Lung (tissue), 12 donors: ENCODE measurements around the gene VPS13C. TPM values are rescaled to one million over a fixed set of nuclear protein-coding genes. Genes with fewer than 3 reads are reported as not detected.

Source experiments
- ATAC-seq: fragments of 200-7000 bp; cut with Tn5 transposase; one replicate; pipeline ENCODE4 v1.9.1; 2020; ENCODE audit warnings: moderate number of reproducible peaks; ENCODE audit not compliant: insufficient read depth, low FRiP score
- DNase-seq, 3 donors: peaks; one replicate each; pipeline ENCODE4 v3.0.0-alpha.2; 2013 to 2017
- H3K27ac ChIP-seq, 2 donors: one replicate each; pipeline ENCODE4 v1.5.1; 2013; ENCODE audit warnings: mild to moderate bottlenecking in 2 of 2, moderate library complexity in 2 of 2, control low read depth in 1 of 2, inconsistent platforms in 1 of 2, low read depth in 1 of 2, low read length in 1 of 2
- H3K27me3 ChIP-seq, 3 donors: one replicate each; pipeline ENCODE4 v1.5.1; 2013; ENCODE audit warnings: low read length in 2 of 3; ENCODE audit not compliant: control insufficient read depth in 3 of 3, insufficient read depth in 3 of 3
- H3K36me3 ChIP-seq, 4 donors: one replicate each; pipeline ENCODE4 v1.5.1; 2013; ENCODE audit warnings: low read length in 4 of 4, mild to moderate bottlenecking in 1 of 4, moderate library complexity in 1 of 4; ENCODE audit not compliant: control insufficient read depth in 4 of 4, insufficient read depth in 4 of 4
- H3K4me1 ChIP-seq, 5 donors: one replicate each; pipeline ENCODE4 v1.5.1; 2013; ENCODE audit warnings: low read length in 5 of 5, mild to moderate bottlenecking in 2 of 5, moderate library complexity in 1 of 5; ENCODE audit not compliant: control insufficient read depth in 5 of 5, insufficient read depth in 5 of 5
- H3K4me3 ChIP-seq: one replicate; pipeline ENCODE4 v1.5.1; 2013; ENCODE audit warnings: mild to moderate bottlenecking, control low read depth, moderate library complexity
- H3K9ac ChIP-seq, 2 donors: one replicate each; pipeline ENCODE4 v1.5.1; 2013; ENCODE audit warnings: low read length in 2 of 2, control low read depth in 1 of 2; ENCODE audit not compliant: insufficient read depth in 1 of 2
- H3K9me3 ChIP-seq, 4 donors: one replicate each; pipeline ENCODE4 v1.5.1; 2013; ENCODE audit warnings: low read length in 3 of 4, mild to moderate bottlenecking in 1 of 4, moderate library complexity in 1 of 4; ENCODE audit not compliant: control insufficient read depth in 4 of 4, insufficient read depth in 3 of 4
- WGBS, 2 donors: extraction: QIAGEN DNeasy Blood & Tissue Kit; methylation state at CpG; one replicate each; pipeline ENCODE4 v1.1.7; 2013; 5-methylcytosine and 5-hydroxymethylcytosine counted together
- polyA plus RNA-seq, 2 donors: library from polyadenylated mRNA; stranded (reverse); fragments of 200-250 nt; gene quantifications; one replicate each; pipeline ENCODE4 v1.2.1, GENCODE V29; 2013
- total RNA-seq, 2 donors: library from RNA; depleted of rRNA in 1 of 2; stranded (reverse); fragments of >200 nt in 1 of 2; gene quantifications; one replicate each; pipeline ENCODE4 v1.2.1, GENCODE V29; 2014 to 2021
- TF ChIP-seq, protein P1 (sequence below): IDR thresholded peaks from 2 replicates; pipeline ENCODE4 v1.5.1; 2012; ENCODE audit warnings: mild to moderate bottlenecking; ENCODE audit errors: control extremely low read depth, extremely low read depth
- donor health status: control.
- donor health status: control.
- donor health status: Bipolar disorder and iron deficiency.
- donor health status: healthy.
- donor health status: DM: yes; HTN: yes; CAD: no.

VPS13C gene
- total and polyA plus RNA-seq, 4 donors: 16.8 to 196 (median 53.3) TPM

DNA sequence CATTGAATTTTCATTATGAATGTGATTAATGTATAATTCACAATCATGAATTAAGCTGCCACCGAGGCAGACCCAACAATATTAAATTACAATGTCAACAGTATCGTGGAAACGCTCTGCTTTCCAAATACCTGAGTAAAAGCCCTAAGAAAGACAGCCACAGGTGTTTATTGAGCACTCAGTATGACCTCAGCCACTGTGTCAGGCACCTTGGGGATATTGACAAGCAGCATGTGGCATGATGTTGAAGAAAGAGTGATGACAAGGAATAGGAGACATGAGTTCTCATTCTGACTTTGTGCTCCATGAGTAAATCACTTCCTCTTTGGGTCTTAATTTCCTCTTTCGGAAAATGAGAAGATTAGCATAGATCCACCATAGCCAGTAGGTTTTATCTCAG is 19.3 kb upstream of the VPS13C start:
- Histone ChIP-seq H3K9ac (no peak overlapping the region), H3K4me1 (no peaks in the 10 kb centered on the region), H3K36me3 (no peaks in the 10 kb centered on the region), H3K9me3 (no peaks in the 10 kb centered on the region), H3K27me3 (peaks cover 0 to 3% (median 0%) of the 10 kb centered on the region in 3 donors), H3K27ac (no peak overlapping the region), H3K4me3 (no peak overlapping the region)
- DNase-seq (no peak), ATAC-seq (no peak)
- whole genome bisulfite sequencing, 2 donors: 78 to 86% methylated on average over 4 of the region's 4 CpGs
- TF ChIP-seq, protein P1, sequence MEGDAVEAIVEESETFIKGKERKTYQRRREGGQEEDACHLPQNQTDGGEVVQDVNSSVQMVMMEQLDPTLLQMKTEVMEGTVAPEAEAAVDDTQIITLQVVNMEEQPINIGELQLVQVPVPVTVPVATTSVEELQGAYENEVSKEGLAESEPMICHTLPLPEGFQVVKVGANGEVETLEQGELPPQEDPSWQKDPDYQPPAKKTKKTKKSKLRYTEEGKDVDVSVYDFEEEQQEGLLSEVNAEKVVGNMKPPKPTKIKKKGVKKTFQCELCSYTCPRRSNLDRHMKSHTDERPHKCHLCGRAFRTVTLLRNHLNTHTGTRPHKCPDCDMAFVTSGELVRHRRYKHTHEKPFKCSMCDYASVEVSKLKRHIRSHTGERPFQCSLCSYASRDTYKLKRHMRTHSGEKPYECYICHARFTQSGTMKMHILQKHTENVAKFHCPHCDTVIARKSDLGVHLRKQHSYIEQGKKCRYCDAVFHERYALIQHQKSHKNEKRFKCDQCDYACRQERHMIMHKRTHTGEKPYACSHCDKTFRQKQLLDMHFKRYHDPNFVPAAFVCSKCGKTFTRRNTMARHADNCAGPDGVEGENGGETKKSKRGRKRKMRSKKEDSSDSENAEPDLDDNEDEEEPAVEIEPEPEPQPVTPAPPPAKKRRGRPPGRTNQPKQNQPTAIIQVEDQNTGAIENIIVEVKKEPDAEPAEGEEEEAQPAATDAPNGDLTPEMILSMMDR: no peak

DNA sequence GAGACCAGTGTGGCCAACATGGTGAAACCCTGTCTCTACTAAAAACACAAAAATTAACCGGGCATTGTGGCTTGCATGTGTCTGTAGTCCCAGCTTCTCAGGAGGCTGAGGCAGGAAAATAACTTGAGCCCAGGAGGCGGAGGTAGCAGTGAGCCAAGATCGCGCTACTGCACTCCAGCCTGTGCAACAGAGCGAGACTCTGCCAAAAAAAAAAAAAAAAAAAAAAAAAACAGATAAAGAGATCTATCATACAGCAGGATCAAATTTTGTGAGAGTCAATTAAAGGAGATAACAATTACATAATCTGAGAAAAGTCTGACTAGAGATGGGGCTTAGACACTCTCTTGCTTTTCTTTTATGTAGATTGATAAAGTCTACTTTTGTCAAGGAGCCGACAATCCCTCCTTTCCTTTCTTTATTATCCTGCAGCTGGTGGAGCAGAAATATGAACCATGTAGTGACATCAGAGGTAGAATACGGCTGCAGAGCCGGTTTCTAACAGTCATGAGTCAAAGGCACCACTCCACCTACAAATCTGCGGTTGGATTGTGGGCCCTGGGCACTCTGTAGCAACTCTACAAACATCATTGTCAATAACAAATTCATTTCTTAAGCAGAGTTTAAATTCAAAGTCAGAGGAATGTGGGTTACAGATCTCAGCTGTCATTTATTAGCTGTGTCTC is 15.5 kb upstream of the VPS13C start:
- H3K27me3 ChIP-seq: peaks cover 0 to 3% (median 0%) of the 10 kb centered on the region in 3 donors
- H3K27ac ChIP-seq: no peak overlapping the region
- DNase-seq: peak; percentile 48 to 70 (median 59)
- no peak overlapping the region for H3K4me3 ChIP-seq
- no peak for ATAC-seq
- no peak overlapping the region for H3K9ac ChIP-seq
- no peaks in the 10 kb centered on the region for H3K9me3 ChIP-seq
- no peaks in the 10 kb centered on the region for H3K36me3 ChIP-seq
- TF ChIP-seq, protein P1: no peak
- H3K4me1 ChIP-seq: no peaks in the 10 kb centered on the region
- 74 to 90% methylated on average over 9 of the region's 9 CpGs for WGBS, 2 donors

DNA sequence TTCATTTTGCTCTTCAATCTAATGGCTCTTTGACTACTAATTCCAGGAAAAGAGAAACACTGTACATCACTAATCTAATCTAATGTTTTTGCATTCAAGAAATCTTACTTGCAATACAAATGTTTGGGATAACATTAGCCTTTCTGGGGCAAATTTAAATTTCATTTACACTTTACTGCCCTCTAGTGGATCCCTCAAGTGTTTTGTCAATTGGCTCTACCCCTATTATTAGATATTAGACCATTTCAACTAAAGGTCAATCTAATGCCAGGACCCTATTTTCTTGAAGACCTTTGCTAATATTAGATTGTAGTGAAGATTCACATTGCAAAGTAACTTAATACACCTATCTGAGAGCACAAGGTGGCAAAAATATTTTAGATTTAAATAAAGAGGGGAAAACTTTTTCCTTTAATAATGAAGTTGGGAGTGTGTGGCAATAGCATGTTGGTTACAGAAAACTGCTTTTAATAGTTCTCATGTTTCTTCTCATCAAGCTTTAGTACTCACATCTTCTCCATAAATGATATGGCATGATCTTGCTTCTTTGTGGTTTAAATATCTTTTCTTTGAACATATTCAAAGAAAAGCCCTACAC is 11.6 kb upstream of the VPS13C start:
- Histone ChIP-seq H3K27me3 (peaks cover 0 to 26% (median 19%) of the 10 kb centered on the region in 3 donors), H3K9me3 (no peaks in the 10 kb centered on the region), H3K9ac (no peak overlapping the region), H3K27ac (no peak overlapping the region), H3K4me1 (peaks cover 0 to 7% (median 2%) of the 10 kb centered on the region in 5 donors), H3K36me3 (no peaks in the 10 kb centered on the region), H3K4me3 (no peak overlapping the region)
- ATAC-seq (no peak), DNase-seq (peak in 2 of 3 donors; percentile 60 to 69)
- TF ChIP-seq, protein P1: peak; percentile 43
